Spleen (tissue), 11 donors: ENCODE results near the gene IL17C. TPM values are rescaled to one million over a fixed set of nuclear protein-coding genes. Genes with fewer than 3 reads are reported as not detected.

Experiments used
- DNase-seq: peaks from one replicate; pipeline ENCODE4 v3.0.0-alpha.2; 2020
- H3K27ac ChIP-seq, 8 donors: fragments of 200-600 bp; sonication (generic) in 7 of 8; 1 replicate in 4 of 8; 2 replicates in 4 of 8; pipeline versions ENCODE4 v1.5.0 to v1.8.0; 2016 to 2021; ENCODE audit warnings: inconsistent platforms in 4 of 8, mild to moderate bottlenecking in 4 of 8, moderate library complexity in 1 of 8
- H3K27me3 ChIP-seq, 7 donors: fragments of 200-600 bp; sonication (generic) in 6 of 7; replicated peaks in 1 of 7; 1 replicate in 4 of 7; 2 replicates in 3 of 7; pipeline versions ENCODE4 v1.5.0 to v1.8.0; 2016 to 2021; ENCODE audit warnings: inconsistent platforms in 3 of 7, mild to moderate bottlenecking in 1 of 7
- H3K36me3 ChIP-seq, 6 donors: fragments of 200-600 bp; sonication (generic) in 5 of 6; 1 replicate in 4 of 6; 2 replicates in 2 of 6; pipeline versions ENCODE4 v1.5.0 to v1.8.0; 2016 to 2021; ENCODE audit warnings: inconsistent platforms in 2 of 6
- H3K4me1 ChIP-seq, 6 donors: fragments of 200-600 bp; sonication (generic) in 5 of 6; 1 replicate in 3 of 6; 2 replicates in 3 of 6; pipeline versions ENCODE4 v1.5.0 to v1.8.0; 2016 to 2021; ENCODE audit warnings: inconsistent platforms in 3 of 6
- H3K4me3 ChIP-seq, 8 donors: fragments of 200-600 bp; sonication (generic) in 7 of 8; 1 replicate in 4 of 8; 2 replicates in 4 of 8; pipeline versions ENCODE4 v1.5.0 to v1.8.0; 2016 to 2021; ENCODE audit warnings: inconsistent platforms in 4 of 8, mild to moderate bottlenecking in 4 of 8, moderate library complexity in 2 of 8
- H3K9me3 ChIP-seq, 8 donors: fragments of 200-600 bp; sonication (generic) in 7 of 8; 1 replicate in 4 of 8; 2 replicates in 4 of 8; pipeline versions ENCODE4 v1.5.0 to v1.8.0; 2016 to 2021; ENCODE audit warnings: inconsistent platforms in 4 of 8
- CTCF ChIP-seq, 11 experiments: fragments of 200-600 bp in 7 of 11; fragments of 450-650 bp in 4 of 11; sonication (generic) in 4 of 11; IDR thresholded peaks in 8 of 11; conservative IDR thresholded peaks in 3 of 11; 1 replicate in 7 of 11; 2 replicates in 4 of 11; pipeline versions ENCODE4 v1.4.0 to v1.8.0; 2016 to 2021; ENCODE audit warnings: antibody characterized with exemption in 11 of 11, inconsistent platforms in 4 of 11, mild to moderate bottlenecking in 1 of 11
- POLR2A ChIP-seq, 3 donors: fragments of 450-650 bp; IDR thresholded peaks; one replicate each; pipeline ENCODE4 v1.5.1; 2017; ENCODE audit warnings: antibody characterized with exemption in 3 of 3, mild to moderate bottlenecking in 1 of 3
- POLR2AphosphoS5 ChIP-seq, 3 donors: sonication (generic); formaldehyde crosslinking; IDR thresholded peaks; one replicate each; pipeline ENCODE4 v1.5.1; 2017; ENCODE audit warnings: antibody characterized with exemption in 3 of 3
- WGBS, 5 donors: extraction: QIAGEN DNeasy Blood & Tissue Kit in 3 of 5; methylation state at CpG; one replicate each; pipeline versions ENCODE4 v1.1.5 to v1.1.7; 2013 to 2018; 5-methylcytosine and 5-hydroxymethylcytosine counted together
- intact Hi-C: fragments of 100-400 bp; cut with DNase I; formaldehyde crosslinking; loops from one replicate; pipeline ENCODE4 v1.15.0; 2023; ENCODE audit warnings: low total_unique reads
- polyA plus RNA-seq, 3 donors: library from polyadenylated mRNA; stranded (reverse); fragments of 200-250 nt; gene quantifications; one replicate each; pipeline ENCODE4 v1.2.1, GENCODE V29; 2013
- total RNA-seq, 7 donors: library from RNA; depleted of rRNA in 3 of 7; stranded (reverse); fragments of >200 nt in 3 of 7; fragmentation: NEBNext Ultra II Directional in 4 of 7; extraction: Animal tissue kit (Norgen Biotek cat#: 25700) in 4 of 7; gene quantifications; one replicate each; pipeline versions ENCODE4 v1.1.0 to v1.2.1, GENCODE V29; 2016 to 2021
- donor health status: healthy with polysubstance abuse.
- donor health status: DM: no; HTN: no; CAD: no; lungs with moderate emphysema.
- donor health status: DM: no; HTN: no; CAD: no.
- donor health status: Bipolar disorder and iron deficiency.
- donor health status: healthy.
- donor health status: DM: no; HTN: no; CAD: no.
- donor health status: DM: yes; HTN: yes; CAD: no.

Gene IL17C
- total and polyA plus RNA-seq, 10 donors, result 0.39 to 1.2 (median 0.64) TPM; not detected in 5

- peaks cover 0 to 68% (median 20%) of the 10 kb centered on the region in 7 donors for H3K27me3 ChIP-seq
- TF ChIP-seq POLR2A (IDR thresholded peaks at IDR 0.05) (no peak), CTCF (IDR thresholded peaks at IDR 0.05 in 8 of 11, conservative IDR thresholded peaks at IDR 0.05 in 3 of 11) (no peak), POLR2AphosphoS5 (IDR thresholded peaks at IDR 0.05) (peak; percentile 73 to 86 (median 79))
- 15 to 22% (median 20%) methylated on average over 17 to 21 of the region's 21 CpGs for WGBS, 5 donors
- DNase-seq, result peak; percentile 95
- intact Hi-C loops, result no loop called here
- peak overlapping the region in 6 of 8 donors; percentile 7 to 62 (median 14) for H3K4me3 ChIP-seq
- peaks cover 29 to 73% (median 59%) of the 10 kb centered on the region in 6 donors for H3K4me1 ChIP-seq
- H3K9me3 ChIP-seq, result no peaks in the 10 kb centered on the region
- H3K36me3 ChIP-seq, result peaks cover 0 to 35% (median 14%) of the 10 kb centered on the region in 6 donors
- H3K27ac ChIP-seq, result peak overlapping the region; percentile 77 to 97 (median 89)
Measured at GRCh38 chr16:88681709-88682451, 43.5 kb downstream of the IL17C start.

GRCh38 chr16:88684569-88685155 lies 46.3 kb downstream of the IL17C start:
- 61 to 79% (median 71%) methylated on average over 13 to 15 of the region's 15 CpGs for WGBS, 5 donors
- H3K9me3 ChIP-seq, result no peaks in the 10 kb centered on the region
- H3K27ac ChIP-seq, result peak overlapping the region in 5 of 8 donors; percentile 76 to 94 (median 89)
- DNase-seq, result peak; percentile 76
- intact Hi-C loops, result no loop called here
- peaks cover 30 to 77% (median 62%) of the 10 kb centered on the region in 6 donors for H3K4me1 ChIP-seq
- H3K36me3 ChIP-seq, result peaks cover 0 to 11% (median 0%) of the 10 kb centered on the region in 6 donors
- peak overlapping the region in 5 of 8 donors; percentile 59 to 91 (median 67) for H3K4me3 ChIP-seq
- H3K27me3 ChIP-seq, result peaks cover 0 to 71% (median 13%) of the 10 kb centered on the region in 7 donors
- TF ChIP-seq POLR2A (IDR thresholded peaks at IDR 0.05), result no peak
- TF ChIP-seq CTCF (IDR thresholded peaks at IDR 0.05 in 8 of 11, conservative IDR thresholded peaks at IDR 0.05 in 3 of 11), result no peak
- TF ChIP-seq POLR2AphosphoS5 (IDR thresholded peaks at IDR 0.05), result no peak

GRCh38 chr16:88685156-88686061 lies 47.0 kb downstream of the IL17C start:
- 5 to 14% (median 5%) methylated on average over 27 to 33 of the region's 33 CpGs for WGBS, 5 donors
- TF ChIP-seq POLR2AphosphoS5 (IDR thresholded peaks at IDR 0.05), result peak; percentile 10 to 51 (median 14)
- TF ChIP-seq POLR2A (IDR thresholded peaks at IDR 0.05), result no peak
- TF ChIP-seq CTCF (IDR thresholded peaks at IDR 0.05 in 8 of 11, conservative IDR thresholded peaks at IDR 0.05 in 3 of 11), result peak in 9 of 11 experiments; percentile 44 to 83 (median 67)
- H3K36me3 ChIP-seq, result peaks cover 0 to 9% (median 0%) of the 10 kb centered on the region in 6 donors
- H3K9me3 ChIP-seq, result no peaks in the 10 kb centered on the region
- H3K4me1 ChIP-seq, result peaks cover 30 to 70% (median 58%) of the 10 kb centered on the region in 6 donors
- DNase-seq, result peak; percentile 87
- peak overlapping the region; percentile 59 to 91 (median 70) for H3K4me3 ChIP-seq
- H3K27ac ChIP-seq, result peak overlapping the region in 7 of 8 donors; percentile 76 to 94 (median 82)
- intact Hi-C loops, result no loop called here
- peaks cover 0 to 71% (median 13%) of the 10 kb centered on the region in 7 donors for H3K27me3 ChIP-seq
